GM10266 (cell line): ENCODE results near the gene LRRC4.

Experiments used
- DNase-seq: peaks from one replicate; pipeline ENCODE4 v3.0.0; 2012; ENCODE audit errors: extremely low spot score
- TF ChIP-seq, protein P1 (sequence below): IDR thresholded peaks from 2 replicates; pipeline ENCODE4 v1.5.1; 2012; ENCODE audit warnings: mild to moderate bottlenecking, low read depth; ENCODE audit not compliant: control insufficient read depth, insufficient read depth; ENCODE audit errors: missing control alignments

The LRRC4 gene

DNA sequence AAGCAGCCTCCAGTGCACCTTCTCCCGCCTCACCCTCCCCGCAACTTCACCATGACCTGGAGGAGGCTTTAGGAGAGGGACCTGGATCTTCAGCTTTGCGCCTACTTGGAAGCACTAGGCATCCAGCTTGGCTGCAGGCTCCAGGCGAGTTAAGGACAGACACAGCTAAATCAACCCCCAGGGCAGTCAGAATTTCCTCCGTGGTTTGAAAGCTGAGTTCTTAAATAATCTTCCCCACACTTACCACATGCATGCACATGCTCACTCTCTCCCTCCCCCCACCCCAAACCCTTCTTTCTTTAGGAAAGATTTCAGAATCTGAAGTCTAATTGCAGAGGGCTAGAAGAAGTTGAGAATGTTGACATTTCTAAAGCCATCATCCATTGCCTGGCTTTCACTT is 36.7 kb upstream of the LRRC4 start:
- no peak for DNase-seq
- TF ChIP-seq, protein P1, sequence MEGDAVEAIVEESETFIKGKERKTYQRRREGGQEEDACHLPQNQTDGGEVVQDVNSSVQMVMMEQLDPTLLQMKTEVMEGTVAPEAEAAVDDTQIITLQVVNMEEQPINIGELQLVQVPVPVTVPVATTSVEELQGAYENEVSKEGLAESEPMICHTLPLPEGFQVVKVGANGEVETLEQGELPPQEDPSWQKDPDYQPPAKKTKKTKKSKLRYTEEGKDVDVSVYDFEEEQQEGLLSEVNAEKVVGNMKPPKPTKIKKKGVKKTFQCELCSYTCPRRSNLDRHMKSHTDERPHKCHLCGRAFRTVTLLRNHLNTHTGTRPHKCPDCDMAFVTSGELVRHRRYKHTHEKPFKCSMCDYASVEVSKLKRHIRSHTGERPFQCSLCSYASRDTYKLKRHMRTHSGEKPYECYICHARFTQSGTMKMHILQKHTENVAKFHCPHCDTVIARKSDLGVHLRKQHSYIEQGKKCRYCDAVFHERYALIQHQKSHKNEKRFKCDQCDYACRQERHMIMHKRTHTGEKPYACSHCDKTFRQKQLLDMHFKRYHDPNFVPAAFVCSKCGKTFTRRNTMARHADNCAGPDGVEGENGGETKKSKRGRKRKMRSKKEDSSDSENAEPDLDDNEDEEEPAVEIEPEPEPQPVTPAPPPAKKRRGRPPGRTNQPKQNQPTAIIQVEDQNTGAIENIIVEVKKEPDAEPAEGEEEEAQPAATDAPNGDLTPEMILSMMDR: no peak

DNA sequence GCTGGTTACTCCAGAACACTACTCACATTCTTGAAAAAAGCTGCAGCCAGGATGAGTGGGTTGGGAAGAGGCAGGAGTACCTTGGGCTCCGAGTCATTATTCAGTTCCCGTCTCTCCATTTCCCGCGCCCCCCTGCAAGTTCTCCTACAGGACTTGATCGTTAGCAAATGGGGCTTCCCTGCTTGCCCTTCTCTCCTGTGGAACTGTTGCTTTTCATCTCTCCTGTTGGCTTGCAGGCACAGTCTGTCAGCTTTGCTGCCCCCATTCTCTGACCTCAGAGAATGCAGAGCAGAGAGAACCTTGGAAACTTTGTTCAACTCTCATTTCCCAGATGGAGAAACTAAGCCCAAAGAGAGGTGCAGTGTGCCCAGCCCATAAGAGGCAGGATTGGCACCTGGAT is 35.6 kb upstream of the LRRC4 start:
- TF ChIP-seq, protein P1: no peak
- no peak for DNase-seq

DNA sequence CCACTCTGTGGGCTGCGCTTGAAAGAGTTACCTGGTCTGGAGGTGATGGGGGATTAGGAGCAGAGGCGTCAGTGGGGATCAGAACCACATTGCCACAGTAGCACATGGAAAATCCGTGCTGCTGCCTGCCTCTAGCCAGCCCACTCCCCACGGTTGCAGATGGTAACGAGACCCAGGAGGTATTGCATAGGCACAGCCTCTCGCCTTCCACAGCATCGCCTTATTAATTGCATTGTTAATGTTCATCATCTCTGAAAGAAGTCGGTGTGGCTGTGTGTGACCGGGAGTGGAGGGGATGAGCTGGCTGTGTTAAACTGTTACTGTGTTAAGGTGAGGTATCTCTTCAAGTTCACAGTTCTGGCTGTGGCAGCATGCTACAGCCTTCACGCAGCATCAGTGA is 35.2 kb upstream of the LRRC4 start:
- TF ChIP-seq, protein P1: no peak
- DNase-seq: no peak

DNA sequence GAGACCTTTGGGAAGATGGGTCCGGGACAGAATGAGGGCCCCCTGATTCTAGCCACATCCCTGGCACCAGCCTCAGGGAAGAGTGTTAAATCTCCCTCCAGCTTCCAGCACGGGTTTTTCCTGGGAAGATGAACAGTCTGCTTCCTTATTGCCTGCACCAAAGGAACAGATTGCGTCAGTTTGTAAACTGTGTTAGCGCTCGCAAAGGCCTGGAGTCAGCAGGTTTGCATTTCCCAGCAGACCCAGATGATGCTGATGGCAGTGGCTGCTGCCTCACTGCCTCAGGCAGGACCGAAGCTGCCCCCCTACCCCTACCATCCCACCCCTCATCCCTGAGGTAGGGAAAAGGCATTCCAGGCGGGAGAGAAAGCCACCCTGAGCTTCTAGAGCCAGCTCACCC is 34.6 kb upstream of the LRRC4 start:
- TF ChIP-seq, protein P1: no peak
- no peak for DNase-seq

DNA sequence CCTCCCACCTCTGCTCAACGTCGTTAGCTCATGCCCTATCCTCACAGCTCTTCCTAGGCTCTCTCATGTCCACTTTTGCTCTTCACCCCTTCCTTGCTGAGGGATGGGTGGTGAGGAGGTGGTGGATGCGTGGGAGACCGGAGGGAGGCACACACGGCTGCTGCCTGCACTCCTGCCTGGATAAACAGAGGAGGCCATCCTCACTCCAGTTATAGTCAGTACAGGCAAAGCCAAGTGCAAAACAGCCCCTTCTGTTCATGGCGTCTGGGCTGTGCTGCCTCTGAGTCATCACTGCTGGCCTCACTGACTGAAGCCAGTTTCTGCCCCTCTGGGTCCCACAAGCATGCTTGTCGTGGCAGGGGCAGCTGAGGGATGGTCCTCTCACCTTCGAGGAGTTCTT is 31.9 kb upstream of the LRRC4 start:
- TF ChIP-seq, protein P1: no peak

DNA sequence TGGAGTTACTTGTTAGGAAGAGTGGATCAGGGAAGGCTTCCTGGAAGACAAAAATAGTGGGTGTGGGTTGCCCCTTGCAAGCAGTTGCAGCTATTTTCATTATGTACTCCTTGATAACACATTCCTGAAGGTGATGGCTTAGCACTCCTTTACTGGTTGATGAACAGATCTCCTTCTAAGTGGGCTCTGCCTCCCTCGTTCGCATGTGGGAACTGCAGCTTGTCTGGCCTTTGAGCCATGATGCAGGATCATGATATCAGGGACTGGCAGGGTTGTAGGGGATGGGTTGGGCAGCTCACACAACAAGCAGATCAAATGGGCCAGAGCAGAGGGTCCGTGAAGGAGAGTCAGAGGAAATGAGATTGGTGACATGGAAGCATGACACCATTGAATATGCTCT is 28.8 kb upstream of the LRRC4 start:
- DNase-seq: no peak
- TF ChIP-seq, protein P1: no peak

More for the DNA sequence above, 31.9 kb upstream of the LRRC4 start:
- DNase-seq: no peak

DNA sequence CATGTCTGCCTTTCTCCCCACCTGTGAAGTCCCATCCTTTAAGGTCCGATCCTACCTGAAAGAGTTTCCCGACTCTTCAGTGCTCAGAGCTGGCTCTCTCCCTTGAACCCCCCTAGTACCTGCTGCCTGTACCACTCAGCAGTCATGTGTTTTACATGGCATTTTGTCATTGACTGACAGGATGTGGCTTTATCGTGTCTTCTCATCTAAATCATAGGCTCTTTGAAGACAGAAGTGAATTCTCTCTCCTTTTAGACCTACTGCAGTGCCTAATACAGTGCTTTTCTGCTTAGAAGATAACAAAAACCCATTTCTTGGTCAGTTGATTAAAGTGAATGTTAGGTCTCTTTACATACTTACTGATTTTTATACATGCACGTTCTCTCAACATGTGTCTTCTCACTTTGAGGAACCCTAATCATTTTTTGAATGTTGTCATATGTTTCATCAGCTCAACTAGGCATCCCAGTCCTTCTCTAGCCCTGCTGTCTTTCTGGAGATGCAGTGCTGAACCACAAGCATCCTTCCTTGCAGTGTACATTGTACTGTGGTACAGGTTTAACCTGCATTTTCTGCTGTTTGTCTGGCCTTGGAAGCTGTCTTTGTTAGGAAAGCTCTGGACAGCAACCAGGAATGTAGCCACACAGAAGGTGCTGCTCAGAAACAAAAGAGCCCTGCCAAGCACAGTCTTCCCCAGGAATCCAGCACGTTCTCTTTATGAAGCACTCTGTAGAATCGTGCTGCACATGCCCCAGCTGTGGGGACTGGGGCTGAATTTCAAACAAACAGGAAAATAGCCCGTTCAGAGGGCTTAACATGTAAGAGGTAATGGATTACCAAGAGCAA is 28.1 kb upstream of the LRRC4 start:
- TF ChIP-seq, protein P1: no peak
- DNase-seq: no peak
